Right kidney (tissue), 1 donor: ENCODE measurements around the gene MEGF11.
A peak's percentile ranks its signal among the peaks of the same experiment; 100 is the strongest.

Experiments
- DNase-seq: peaks from one replicate; pipeline ENCODE4 v3.0.0-alpha.2; 2016

The MEGF11 gene

DNA sequence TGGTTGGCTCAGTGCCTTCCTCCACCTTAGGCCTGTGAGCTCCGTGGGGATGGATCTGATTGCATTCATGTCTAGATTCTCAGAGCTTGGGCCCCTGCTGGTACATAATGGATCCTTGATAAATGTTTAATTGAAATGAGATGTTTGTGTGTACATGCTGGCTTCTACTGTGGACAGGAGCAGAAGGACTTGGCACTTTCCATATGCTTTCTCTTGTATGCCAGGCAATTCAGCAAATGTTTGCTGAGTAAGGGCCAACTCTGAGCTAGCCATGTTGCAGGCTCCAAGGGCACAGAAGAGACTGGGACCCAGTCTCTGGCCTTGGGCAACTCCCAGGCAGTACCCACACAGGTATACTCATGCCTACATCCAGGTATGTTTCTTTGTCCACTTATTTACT lies 317.3 kb downstream of the MEGF11 start:
- no peak for DNase-seq

DNA sequence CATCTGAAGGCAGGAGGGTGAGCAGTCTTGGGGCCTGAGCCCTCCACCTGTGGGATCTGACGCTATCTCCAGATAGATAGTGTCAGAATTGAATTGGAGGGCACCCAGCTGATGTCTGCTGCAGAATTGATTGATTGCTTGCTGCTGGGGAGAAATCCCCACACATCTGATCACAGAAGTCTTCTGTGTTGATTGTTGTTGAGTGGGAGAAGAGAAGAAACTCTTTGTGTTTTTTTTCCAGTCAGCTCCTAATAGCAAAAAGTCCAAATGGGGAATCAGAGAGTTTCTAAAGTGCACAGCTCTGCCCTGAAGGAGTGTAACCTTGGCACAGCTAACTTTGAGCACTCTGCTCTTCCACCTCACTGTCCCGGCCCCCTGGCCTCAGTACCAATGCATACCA lies 318.2 kb downstream of the MEGF11 start:
- no peak for DNase-seq

DNA sequence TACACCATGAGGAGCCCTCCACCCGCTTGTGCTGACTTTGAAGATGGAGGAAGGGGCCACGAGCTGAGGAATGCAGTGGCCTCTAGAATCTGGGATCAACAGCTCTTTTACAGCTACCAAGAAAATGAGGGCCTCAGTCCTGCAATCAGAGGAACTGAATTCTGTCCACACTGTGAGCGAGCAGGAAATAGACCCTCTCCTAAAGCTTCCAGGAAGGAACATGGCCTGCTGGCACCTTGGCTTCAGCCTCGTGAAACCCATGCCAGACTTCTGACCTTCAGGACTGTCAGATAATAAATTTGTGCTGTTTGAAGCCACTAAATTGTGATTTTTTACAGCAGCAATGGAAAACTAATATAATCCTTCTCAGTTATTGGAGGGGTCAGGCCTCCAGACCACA lies 322.3 kb downstream of the MEGF11 start:
- no peak for DNase-seq

DNA sequence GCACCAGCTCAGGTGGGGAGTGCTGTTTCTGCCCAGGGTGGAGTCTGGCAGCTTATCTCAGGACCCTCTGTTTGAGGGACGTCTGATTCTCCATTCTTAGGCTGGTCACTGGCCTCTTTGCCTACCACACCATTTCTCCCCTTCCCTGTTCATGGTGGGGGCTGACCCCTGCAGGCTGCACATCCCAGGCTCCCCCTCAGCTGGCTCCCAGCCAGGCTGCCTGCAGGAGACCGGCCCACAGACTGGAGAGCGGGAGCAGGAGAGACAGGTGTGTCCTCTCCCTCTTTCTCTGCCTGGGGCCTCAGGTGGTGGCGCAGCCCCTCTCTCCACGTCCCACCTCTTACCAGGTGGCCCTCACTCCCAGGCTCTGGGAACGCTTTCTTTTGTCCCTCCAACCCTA lies 323.4 kb downstream of the MEGF11 start:
- DNase-seq, result no peak

DNA sequence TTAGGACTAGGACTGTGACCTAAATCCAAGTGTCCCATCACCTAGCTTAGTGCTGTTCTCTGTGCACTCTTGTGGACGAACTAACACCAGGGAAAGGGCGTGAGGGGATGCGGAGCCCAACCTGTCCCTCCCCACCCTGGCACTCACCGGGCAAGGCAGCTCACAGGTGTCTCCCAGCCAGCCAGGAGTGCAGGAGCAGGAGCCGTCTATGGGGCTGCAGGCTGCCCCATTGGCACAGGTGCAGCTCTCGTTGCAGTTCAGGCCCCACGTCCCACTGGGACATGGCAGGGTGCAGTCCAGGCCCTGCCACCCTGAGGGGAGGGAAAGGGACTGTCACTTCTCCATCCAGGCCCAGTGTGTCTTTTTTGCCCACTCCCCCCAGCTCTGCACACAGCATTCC lies 324.0 kb downstream of the MEGF11 start:
- no peak for DNase-seq

DNA sequence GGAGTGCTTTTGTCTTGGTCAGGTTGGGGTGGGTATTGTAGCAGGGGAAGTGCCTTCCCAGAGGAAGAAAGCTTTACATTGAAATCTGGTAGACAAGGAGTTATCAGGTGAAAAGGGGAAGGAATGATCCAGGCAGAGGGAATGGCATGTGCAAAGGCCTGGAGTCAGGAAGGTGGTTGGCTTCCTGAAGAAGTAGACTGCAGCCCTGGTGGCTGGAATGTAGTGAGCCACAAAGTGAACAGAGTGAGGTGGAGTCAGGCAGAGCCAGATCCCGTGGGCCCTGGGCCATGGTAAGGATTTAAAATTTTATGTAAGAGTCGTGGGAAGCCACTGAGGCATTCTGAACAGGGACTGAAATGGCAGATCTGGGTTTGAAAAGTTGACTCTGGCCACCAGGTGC lies 326.0 kb downstream of the MEGF11 start:
- DNase-seq, result no peak

DNA sequence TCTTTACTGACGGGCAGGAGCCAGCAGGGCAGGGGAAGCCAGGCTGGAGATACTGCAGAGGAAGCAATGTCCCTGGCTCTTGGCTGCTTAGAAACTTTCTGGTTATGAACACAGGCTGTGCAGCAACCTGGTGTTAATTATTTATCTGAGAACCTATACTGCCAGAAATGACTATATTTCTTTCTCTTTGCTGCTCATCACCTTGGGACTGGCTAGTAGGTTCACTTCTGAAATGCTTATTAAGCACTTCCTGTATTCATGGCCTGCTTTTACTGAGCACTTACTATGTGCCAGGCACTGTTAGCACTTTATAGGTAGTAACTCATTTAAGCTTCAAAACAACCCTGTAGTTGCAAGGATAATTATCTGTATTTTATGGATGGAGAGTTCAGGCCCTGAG lies 326.7 kb downstream of the MEGF11 start:
- DNase-seq, result no peak

DNA sequence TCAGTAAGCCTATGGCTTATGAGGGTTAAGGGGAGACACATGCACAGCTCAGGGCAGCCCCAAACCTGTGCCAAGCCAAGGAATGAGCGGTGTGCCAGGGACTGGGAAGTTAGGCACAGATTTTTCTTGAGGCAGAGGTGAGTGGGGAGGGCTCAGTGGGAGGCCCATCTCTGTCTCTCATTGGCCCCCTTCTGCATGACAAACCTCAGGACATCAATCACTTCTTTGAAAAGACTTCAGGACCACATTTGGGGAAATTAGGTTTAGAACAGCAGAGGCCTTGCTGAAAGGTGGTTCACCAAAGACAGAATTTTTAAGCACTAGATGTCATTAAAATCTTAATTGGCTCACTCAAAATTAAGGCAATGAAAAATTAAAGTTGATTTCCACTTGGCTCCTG lies 327.1 kb downstream of the MEGF11 start:
- DNase-seq, result no peak

DNA sequence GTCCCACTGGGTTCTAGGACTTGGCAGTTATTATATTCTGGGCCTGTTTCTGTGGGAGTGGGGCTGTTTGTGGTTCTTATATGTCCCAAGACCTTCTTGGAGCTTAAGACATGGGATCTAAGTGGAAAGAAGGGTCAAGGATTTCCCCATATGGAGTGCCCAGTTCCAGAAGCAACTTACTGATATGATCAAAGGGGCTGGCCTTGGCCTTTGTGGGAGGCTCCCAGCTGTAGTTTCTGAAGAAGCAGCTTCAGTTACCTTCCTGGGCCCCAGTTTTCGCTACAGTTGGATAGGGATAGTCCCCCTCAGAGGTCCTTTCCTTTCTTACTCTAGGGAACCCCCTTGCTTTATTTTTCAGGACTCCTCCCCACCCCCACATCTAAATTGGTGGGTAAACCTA lies 328.2 kb downstream of the MEGF11 start:
- DNase-seq, result no peak

DNA sequence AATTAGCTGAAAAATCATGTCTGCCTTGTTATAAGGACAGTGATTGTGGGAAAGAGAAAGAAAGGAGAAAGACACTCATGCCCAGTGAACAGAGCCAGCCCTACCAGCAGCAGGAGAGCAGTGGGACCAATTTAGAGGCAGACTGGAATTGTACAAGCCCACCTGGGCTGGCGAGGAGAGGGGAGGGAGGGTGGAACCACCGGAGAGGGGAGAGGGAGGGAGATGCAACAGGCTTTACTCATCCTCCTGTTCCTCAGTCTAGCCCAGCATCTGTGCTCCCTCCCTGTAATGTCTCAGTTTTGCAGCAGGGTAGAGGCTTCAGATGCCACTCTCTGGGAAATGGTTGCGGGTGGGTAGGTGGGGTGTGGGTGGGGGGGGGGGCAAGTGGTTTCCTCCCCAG lies 329.5 kb downstream of the MEGF11 start:
- no peak for DNase-seq

DNA sequence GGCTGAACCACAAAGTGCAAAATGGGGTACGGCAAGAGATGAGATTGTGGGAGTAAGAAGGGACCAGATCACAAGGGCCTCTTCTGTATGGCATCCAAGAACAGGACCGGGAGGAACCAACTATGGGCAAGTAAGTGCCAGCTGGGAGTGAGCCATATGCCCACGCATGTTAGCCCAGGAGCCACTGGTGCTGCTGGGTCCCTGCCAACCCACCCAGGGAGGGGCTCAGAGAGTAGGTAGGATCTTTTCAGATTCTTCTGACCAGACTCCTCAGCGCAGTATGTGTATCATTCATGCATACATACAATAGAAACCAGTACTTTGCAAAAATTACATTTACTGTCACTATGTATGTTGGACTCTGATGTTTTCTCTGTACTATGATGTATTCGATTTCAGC lies 330.3 kb downstream of the MEGF11 start:
- no peak for DNase-seq

DNA sequence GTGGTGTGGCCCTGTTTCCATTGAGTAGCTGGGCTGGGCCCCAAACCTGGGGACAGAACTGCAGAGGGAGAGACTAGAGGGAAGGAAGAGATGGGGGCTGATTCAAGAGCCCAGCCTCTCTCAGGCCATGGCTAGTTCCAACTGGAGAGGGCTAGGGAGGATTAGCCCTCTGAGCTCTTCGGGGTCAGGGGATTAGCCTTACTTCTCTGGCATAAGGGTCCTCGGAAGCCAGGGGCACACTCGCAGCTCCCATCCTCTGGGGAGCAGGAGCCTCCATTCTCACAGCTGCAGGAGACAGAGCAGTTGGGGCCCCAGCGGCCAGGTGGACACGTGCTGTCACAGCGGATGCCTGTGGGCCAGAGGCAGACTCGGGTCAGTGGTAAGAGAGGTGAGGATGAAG lies 330.9 kb downstream of the MEGF11 start:
- no peak for DNase-seq

DNA sequence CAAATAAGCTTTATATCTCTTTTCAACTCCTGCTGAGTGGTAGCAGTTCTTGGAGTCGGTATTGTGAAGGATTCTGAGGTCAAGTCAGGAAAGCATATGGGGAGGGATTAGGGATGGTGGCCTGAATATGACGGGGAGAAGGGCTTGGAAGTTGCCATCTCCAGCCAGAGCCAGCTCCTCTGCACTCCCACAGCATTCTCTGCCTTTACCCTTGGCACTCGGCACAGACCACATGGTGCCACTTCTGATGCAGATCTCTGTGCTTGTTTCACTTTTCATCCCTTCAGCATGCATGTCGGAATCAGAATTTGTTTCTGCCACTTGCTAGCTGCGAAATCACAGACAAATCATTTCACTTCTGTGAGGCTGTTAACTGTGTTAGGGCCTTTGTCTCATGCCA lies 331.8 kb downstream of the MEGF11 start:
- DNase-seq, result no peak

DNA sequence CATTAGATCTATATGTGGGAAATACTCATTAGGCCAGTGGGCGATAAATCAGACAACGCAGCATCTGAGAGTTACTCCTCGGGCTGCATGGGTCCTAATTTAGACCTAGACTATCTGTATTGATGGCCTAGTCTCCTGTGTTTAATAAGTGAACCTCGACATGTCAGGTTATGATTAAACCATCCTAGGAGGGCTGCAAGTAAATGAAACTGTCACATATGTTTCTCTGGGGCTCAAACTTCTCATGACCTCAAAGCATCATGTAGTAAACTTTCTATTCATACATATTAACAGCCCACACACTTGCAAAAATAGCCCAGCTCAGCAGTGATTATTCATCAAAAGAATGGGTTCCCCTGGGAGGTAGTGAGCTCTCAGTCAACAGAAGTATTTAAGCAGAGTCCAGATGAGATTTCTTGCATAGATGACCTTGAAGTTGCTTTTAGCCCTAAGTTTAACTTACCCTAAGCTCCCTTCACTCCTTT lies 332.7 kb downstream of the MEGF11 start:
- DNase-seq, result no peak

DNA sequence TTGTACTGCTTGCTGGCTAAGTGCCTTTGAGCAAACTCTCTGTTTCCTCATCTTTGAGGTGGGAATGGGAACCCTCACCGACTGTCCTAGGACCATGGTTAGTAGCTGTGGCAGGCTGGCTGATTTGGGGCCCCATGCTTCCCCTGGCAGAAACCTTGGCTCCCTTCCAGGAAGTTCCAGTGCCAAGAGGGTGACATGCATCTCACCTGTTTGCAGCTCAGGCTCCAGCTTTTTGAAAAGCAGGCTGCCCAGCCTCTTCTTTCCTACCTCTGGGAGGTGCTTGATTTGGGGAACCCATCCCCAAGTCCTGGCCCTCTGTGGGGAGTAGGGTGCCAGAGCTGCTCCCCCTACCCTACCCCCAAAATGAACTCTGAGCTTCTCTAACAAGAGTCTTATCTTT lies 333.4 kb downstream of the MEGF11 start:
- DNase-seq, result no peak

DNA sequence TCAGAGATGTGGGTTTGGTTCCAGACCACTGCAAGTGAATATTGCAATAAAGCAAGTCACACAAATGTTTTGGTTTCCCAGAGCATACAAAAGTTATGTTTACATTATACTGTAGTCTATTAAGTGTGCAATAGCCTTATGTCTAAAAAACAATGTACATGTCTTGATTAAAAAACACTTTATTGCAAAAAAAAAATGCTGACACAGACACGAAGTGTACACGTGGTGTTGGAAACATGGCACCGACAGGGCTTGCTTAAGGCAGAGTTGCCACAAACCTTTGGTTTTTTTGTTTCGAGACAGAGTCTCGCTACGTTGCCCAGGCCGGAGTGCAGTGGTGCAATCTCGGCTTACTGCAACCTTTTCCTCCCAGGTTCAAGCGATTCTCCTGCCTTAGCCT lies 334.2 kb downstream of the MEGF11 start:
- no peak for DNase-seq

DNA sequence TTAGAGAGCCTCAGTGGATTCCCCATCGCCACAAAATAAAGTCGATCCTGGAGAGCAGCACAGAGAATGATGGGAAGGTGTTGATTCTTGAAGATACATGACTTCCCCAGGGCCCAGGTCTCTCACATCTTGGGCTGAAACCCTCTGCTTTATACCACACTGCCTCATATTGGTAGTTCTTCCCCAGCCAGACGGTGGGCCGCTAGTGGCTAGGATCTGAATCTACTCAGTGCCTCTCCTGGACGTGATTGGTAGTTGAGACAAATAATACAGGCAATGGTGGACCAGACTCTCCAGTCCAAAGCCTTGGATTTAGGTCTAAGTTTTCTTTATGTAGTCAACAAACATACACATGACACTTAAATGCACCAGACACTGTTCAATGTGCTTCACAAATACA lies 334.6 kb downstream of the MEGF11 start:
- DNase-seq, result no peak

DNA sequence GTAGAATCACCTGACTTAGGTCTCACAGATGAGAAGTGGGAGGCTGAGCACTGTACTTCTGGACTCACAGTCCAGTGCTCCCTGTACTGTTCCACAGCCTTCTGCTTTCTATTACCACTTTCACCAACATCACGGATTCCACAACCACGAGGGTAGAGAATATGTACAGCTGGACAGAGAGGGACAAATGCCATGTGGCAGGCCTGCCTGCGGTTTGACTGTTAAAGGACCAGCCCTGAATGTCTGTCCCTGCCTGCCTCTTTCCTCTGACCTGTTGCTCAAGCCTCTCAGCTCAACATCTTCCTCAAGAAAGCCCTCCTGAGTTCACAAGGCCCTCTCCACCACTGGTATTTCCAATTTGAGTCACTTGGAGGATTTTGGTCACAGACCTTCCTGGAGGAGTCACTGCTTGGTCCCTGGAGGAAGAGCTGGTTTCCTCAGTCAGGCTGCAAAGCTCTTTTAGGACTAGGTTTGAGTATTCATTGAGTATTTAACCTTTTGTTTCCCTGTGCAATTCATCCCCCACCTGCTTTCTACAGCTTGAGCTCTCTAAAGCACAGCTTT lies 335.1 kb downstream of the MEGF11 start:
- no peak for DNase-seq

DNA sequence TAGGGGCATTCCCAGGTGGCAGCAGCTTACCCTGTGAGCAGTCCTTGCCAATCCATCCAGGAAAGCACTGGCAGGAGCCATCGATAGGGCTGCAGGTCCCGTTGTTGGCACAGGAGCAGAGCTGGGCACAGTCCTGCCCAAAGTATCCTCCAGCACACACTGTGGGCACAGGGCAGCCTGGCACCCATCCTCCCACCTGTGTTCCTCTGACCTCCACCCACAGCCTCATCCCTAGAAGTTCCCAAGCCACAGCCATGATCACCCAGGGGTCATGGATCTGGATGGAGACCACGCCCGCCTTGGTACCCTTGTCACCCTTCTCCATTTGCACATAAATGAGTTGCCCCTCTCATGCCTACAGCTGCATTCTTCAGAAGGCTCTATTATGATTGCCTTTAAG lies 335.6 kb downstream of the MEGF11 start:
- DNase-seq, result no peak

DNA sequence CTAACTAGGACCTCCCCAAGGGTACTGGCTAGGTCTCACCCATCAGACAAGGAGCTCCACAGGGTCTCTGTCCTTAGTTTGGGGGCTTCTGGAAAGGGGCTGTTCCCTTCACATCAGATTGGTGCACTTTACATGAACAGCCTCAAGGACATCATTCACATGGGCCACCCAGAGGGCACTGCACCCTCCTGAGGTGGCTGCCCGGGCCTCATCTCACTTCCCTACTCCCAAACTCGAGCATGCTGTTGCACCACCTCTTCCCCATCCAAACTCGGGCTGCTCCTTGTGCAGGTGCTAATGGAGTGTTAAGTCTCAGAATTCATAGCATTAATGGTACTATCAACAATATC lies 336.2 kb downstream of the MEGF11 start:
- no peak for DNase-seq

DNA sequence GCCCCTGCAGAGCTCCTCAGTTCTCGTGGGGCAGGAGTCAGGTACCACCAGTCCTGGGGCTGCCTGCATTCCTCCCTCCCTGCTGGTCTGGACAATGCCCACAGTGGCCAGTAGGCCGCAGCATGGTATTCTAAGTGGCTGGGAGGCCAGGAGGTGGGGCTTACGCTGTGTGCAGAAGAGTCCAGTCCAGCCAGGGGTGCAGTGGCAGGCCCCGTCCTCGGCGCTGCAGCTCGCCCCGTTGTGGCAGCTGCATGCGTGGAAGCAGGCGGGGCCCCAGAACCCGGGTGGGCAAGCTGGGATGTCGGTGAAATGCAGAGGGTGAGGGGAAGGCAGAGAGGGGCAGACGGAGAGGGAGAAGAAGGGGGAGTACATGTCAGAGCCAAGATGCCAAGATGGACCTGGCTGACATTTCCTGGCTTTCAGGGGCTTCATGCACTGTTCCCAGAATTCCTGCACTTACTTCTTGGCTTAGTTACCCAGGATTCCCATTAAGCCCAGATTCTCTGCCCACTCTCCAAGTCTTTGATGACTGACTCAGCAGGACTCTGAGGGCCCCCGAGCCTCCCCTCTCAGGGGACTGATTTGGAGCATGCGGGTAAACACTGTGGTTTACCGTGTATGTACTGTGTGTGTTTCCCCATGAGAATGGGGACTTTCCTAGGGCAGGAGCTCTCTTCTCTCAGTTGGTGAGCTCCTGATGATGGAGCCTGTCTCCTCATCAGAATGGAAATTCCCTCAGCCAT lies 336.7 kb downstream of the MEGF11 start:
- DNase-seq, result peak; percentile 63

DNA sequence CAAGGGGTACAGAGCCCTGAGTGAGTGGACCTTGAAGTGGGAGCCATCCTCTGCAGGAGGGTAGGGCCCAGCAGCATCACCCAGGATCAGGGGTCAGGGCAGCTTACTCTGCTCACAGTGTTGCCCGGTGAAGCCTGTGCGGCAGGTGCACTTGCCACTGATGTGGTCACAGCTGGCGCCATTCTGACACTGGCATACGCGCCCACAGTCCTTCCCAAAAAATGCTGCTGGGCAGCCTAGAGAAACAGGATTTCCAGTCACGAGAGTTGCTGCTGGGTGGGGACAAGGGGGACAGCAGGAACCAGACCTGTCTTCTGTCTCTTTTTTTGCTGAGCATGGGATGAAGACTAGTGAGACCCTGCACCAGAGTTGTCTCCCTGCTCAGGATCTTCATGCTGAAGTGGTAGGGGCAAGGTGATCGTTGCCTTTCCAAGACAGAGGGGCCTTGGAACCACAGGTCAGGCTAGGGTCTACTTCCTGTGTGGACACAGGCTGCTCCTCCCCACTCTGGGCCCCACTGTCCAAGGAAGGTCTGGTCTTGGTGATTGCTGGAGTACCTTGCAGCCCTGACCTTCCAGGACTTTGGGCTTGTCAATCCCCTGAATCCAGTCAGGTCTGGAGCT lies 337.4 kb downstream of the MEGF11 start:
- no peak for DNase-seq

DNA sequence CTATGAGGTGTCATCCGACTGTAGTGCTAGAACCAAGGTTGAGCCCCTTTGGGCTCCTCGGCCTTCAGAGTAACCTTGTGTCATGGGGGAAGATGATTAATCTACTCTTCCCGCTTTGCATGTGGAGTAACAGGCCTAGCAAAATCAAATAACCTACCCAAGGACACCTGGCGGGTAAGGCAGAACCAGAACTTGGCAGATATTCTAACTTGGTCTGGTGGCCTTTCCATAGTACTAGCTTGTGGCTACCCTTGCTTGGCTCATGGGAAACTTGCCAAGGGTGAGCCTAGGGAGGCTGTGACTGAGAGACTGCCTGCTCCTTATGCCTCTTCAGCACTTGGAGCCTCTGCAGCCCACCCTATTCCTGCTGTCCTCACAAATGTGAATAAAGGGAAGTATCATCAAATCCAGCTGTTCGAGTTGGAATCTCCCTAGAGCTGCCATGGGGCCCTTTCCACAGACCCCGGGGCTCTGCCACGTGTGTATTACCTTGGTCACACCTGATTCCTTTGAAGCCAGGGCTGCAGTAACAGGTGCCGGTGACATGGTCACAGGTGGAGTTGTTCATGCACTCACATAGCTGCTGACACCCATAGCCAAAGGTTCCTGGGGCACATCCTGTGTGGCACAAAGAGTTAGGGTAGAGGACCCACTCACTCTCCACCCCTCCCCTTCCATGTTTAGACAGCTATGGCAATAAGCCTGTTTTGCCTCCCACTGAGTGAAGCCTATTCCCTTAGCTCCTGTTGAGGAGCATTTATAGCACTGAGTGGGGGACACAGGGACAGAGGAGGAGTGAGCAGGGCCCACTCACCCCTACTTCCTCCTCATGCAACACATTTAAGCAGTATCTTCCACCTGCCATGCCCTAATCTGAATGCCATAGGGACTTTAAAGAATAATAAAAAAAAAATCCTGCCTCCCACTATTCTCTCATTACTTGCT lies 338.3 kb downstream of the MEGF11 start:
- DNase-seq, result no peak
